ENCODE data around the gene DIDO1. TPM values are rescaled to one million over a fixed set of nuclear protein-coding genes. Genes with fewer than 3 reads are reported as not detected.

Gene DIDO1
- total RNA-seq, 1 donor = 46.3 TPM

DNA sequence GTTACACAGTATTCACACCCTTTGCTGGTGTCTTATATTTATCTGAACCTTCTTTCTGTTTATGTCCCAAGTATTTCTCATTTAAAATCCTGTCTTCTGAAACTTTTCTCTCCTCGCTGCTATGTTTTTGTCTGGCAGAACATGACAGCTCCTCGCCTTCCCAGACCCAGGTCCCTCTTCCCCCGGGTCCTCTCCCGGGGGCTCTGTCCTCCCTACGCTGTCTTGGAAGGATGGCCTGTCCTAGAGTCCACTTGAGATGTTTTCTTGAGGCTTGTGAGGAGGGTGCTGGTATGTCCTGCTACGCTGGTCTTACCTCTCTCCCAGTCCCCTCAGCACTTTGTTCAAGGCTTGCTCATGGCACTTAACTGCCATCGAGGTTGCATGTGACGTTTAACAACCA lies 17.9 kb upstream of the DIDO1 start:
- peaks cover 82% of the 10 kb centered on the region for H3K36me3 ChIP-seq (ENCODE audit: insufficient read depth, low read length)
- TF ChIP-seq, protein P1, sequence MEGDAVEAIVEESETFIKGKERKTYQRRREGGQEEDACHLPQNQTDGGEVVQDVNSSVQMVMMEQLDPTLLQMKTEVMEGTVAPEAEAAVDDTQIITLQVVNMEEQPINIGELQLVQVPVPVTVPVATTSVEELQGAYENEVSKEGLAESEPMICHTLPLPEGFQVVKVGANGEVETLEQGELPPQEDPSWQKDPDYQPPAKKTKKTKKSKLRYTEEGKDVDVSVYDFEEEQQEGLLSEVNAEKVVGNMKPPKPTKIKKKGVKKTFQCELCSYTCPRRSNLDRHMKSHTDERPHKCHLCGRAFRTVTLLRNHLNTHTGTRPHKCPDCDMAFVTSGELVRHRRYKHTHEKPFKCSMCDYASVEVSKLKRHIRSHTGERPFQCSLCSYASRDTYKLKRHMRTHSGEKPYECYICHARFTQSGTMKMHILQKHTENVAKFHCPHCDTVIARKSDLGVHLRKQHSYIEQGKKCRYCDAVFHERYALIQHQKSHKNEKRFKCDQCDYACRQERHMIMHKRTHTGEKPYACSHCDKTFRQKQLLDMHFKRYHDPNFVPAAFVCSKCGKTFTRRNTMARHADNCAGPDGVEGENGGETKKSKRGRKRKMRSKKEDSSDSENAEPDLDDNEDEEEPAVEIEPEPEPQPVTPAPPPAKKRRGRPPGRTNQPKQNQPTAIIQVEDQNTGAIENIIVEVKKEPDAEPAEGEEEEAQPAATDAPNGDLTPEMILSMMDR (IDR thresholded peaks at IDR 0.05; ENCODE audit: extremely low read depth, low read depth, low read length) = no peak
- no peaks in the 10 kb centered on the region for H3K27me3 ChIP-seq (ENCODE audit: insufficient read depth, low read length)
- H3K4me3 ChIP-seq (ENCODE audit: insufficient read depth, low read length) = no peak overlapping the region
- no peak overlapping the region for H2AFZ ChIP-seq (ENCODE audit: low read length)
- H3K9me3 ChIP-seq (ENCODE audit: low read depth, low read length) = no peaks in the 10 kb centered on the region
- H3K4me2 ChIP-seq (ENCODE audit: insufficient read depth, low read length) = no peak overlapping the region
- H3K79me2 ChIP-seq (ENCODE audit: insufficient read depth, low read length) = peaks cover 84% of the 10 kb centered on the region
- peaks cover 8% of the 10 kb centered on the region for H3K4me1 ChIP-seq (ENCODE audit: insufficient read depth, low read length)
- peak; percentile 42 for DNase-seq (ENCODE audit: insufficient read length, low spot score, missing footprints)
- no peak overlapping the region for H3K27ac ChIP-seq (ENCODE audit: low read depth, low read length)
- peaks cover 39% of the 10 kb centered on the region for H4K20me1 ChIP-seq (ENCODE audit: insufficient read depth, low read length)

DNA sequence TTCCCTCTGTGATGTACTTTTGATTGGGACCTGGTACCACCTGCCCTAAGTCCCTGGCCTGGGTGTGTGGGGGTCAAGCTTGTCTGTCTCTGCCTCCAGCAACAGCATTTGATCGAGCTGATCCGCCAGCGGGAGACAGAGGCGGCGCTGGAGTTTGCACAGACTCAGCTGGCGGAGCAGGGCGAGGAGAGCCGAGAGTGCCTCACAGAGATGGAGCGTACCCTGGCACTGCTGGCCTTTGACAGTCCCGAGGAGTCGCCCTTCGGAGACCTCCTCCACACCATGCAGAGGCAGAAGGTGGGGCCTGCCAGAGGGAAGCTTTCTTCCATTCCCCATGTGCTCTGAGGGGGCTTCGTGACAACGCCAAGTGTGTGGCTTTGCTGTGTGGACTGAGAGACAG lies 17.1 kb upstream of the DIDO1 start:
- Histone ChIP-seq H3K27ac (ENCODE audit: low read depth, low read length) (no peak overlapping the region), H3K4me3 (ENCODE audit: insufficient read depth, low read length) (no peak overlapping the region), H3K4me1 (ENCODE audit: insufficient read depth, low read length) (peaks cover 10% of the 10 kb centered on the region), H3K9me3 (ENCODE audit: low read depth, low read length) (no peaks in the 10 kb centered on the region), H2AFZ (ENCODE audit: low read length) (no peak overlapping the region), H3K36me3 (ENCODE audit: insufficient read depth, low read length) (peaks cover 74% of the 10 kb centered on the region), H3K79me2 (ENCODE audit: insufficient read depth, low read length) (peaks cover 88% of the 10 kb centered on the region), H4K20me1 (ENCODE audit: insufficient read depth, low read length) (peaks cover 47% of the 10 kb centered on the region), H3K4me2 (ENCODE audit: insufficient read depth, low read length) (no peak overlapping the region), H3K27me3 (ENCODE audit: insufficient read depth, low read length) (no peaks in the 10 kb centered on the region)
- TF ChIP-seq, protein P1 (IDR thresholded peaks at IDR 0.05; ENCODE audit: extremely low read depth, low read depth, low read length) = no peak
- DNase-seq (ENCODE audit: insufficient read length, low spot score, missing footprints) = peak; percentile 37

DNA sequence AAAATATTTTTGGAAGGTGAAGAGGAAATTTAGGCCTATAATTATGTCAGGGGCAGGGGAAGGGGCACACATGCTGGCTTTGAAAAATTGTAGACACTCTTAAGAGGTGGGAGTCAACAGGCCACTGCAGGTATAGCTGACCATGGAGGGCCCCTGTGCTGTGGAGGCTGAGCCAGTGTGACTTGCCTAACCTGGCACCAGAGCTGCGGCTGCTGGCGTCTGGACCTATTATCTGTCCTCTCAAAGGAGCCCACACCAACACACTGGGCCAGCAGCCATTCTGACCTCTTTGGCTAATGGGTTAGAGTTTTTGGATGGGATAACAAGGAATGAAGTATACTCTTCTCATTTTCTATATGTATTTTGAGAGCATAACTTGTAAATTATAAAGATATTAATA lies 16.2 kb upstream of the DIDO1 start:
- no peak overlapping the region for H3K27ac ChIP-seq (ENCODE audit: low read depth, low read length)
- peaks cover 65% of the 10 kb centered on the region for H3K36me3 ChIP-seq (ENCODE audit: insufficient read depth, low read length)
- TF ChIP-seq, protein P1 (IDR thresholded peaks at IDR 0.05; ENCODE audit: extremely low read depth, low read depth, low read length) = no peak
- H2AFZ ChIP-seq (ENCODE audit: low read length) = no peak overlapping the region
- H3K4me1 ChIP-seq (ENCODE audit: insufficient read depth, low read length) = peaks cover 10% of the 10 kb centered on the region
- H3K4me2 ChIP-seq (ENCODE audit: insufficient read depth, low read length) = no peak overlapping the region
- no peaks in the 10 kb centered on the region for H3K9me3 ChIP-seq (ENCODE audit: low read depth, low read length)
- H3K4me3 ChIP-seq (ENCODE audit: insufficient read depth, low read length) = no peak overlapping the region
- peaks cover 48% of the 10 kb centered on the region for H4K20me1 ChIP-seq (ENCODE audit: insufficient read depth, low read length)
- no peaks in the 10 kb centered on the region for H3K27me3 ChIP-seq (ENCODE audit: insufficient read depth, low read length)
- DNase-seq (ENCODE audit: insufficient read length, low spot score, missing footprints) = peak; percentile 69
- H3K79me2 ChIP-seq (ENCODE audit: insufficient read depth, low read length) = peaks cover 87% of the 10 kb centered on the region

DNA sequence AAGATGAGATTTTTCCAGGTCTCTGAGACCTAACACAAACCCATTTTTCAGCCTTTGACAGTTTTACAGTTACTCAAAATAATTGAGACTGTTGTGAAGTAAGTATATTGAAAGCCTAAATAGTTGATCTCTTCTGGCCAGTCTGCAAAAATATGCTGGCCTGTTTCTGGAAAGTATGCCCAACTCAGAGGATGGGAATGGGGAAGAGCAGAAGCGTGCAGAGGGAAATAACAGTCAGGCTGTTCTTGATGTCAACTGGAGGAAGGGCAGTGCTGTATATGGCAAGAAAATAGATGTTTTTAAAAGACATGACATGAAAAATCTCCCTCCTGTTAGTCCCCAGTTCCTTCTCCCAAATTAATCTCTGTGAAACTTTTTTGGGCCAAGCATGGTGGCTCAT lies 15.5 kb upstream of the DIDO1 start:
- no peak overlapping the region for H2AFZ ChIP-seq (ENCODE audit: low read length)
- H3K36me3 ChIP-seq (ENCODE audit: insufficient read depth, low read length) = peaks cover 60% of the 10 kb centered on the region
- no peak overlapping the region for H3K4me2 ChIP-seq (ENCODE audit: insufficient read depth, low read length)
- TF ChIP-seq, protein P1 (IDR thresholded peaks at IDR 0.05; ENCODE audit: extremely low read depth, low read depth, low read length) = no peak
- H3K79me2 ChIP-seq (ENCODE audit: insufficient read depth, low read length) = peaks cover 89% of the 10 kb centered on the region
- no peaks in the 10 kb centered on the region for H3K27me3 ChIP-seq (ENCODE audit: insufficient read depth, low read length)
- H3K9me3 ChIP-seq (ENCODE audit: low read depth, low read length) = no peaks in the 10 kb centered on the region
- no peak overlapping the region for H3K4me3 ChIP-seq (ENCODE audit: insufficient read depth, low read length)
- H4K20me1 ChIP-seq (ENCODE audit: insufficient read depth, low read length) = peaks cover 46% of the 10 kb centered on the region
- peak; percentile 61 for DNase-seq (ENCODE audit: insufficient read length, low spot score, missing footprints)
- H3K4me1 ChIP-seq (ENCODE audit: insufficient read depth, low read length) = peaks cover 10% of the 10 kb centered on the region
- no peak overlapping the region for H3K27ac ChIP-seq (ENCODE audit: low read depth, low read length)
